Small intestine (tissue), 7 donors: Measurements from ENCODE around the gene EPN2. TPM values are rescaled to one million over a fixed set of nuclear protein-coding genes. Genes with fewer than 3 reads are reported as not detected.

ENCODE experiments used
- DNase-seq, 2 donors: peaks; one replicate each; pipeline versions ENCODE4 v3.0.0 to v3.0.0-alpha.2; 2013
- FAIRE-seq: peaks from 2 replicates; lab custom pipeline; 2012; peaks lifted over from hg19 to GRCh38; lab: Jason Lieb, UNC
- H3K27ac ChIP-seq, 3 donors: one replicate each; pipeline ENCODE4 v1.5.1; 2013; ENCODE audit warnings: low read length in 2 of 3, mild to moderate bottlenecking in 2 of 3, control low read depth in 1 of 3, inconsistent platforms in 1 of 3, low read depth in 1 of 3, moderate library complexity in 1 of 3
- H3K27me3 ChIP-seq, 3 donors: one replicate each; pipeline ENCODE4 v1.6.1; 2013; ENCODE audit warnings: low read length in 3 of 3, inconsistent platforms in 1 of 3; ENCODE audit not compliant: control insufficient read depth in 3 of 3, insufficient read depth in 3 of 3
- H3K36me3 ChIP-seq, 3 donors: one replicate each; pipeline ENCODE4 v1.6.1; 2013; ENCODE audit warnings: low read length in 3 of 3, inconsistent platforms in 1 of 3, low read depth in 1 of 3, mild to moderate bottlenecking in 1 of 3, moderate library complexity in 1 of 3; ENCODE audit not compliant: control insufficient read depth in 3 of 3, insufficient read depth in 2 of 3
- H3K4me1 ChIP-seq, 3 donors: one replicate each; pipeline ENCODE4 v1.6.1; 2013; ENCODE audit warnings: low read length in 2 of 3, inconsistent platforms in 1 of 3, low read depth in 1 of 3, mild to moderate bottlenecking in 1 of 3, moderate library complexity in 1 of 3; ENCODE audit not compliant: control insufficient read depth in 3 of 3, insufficient read depth in 2 of 3
- H3K4me3 ChIP-seq, 3 donors: one replicate each; pipeline ENCODE4 v1.5.1; 2013; ENCODE audit warnings: low read length in 3 of 3, control low read depth in 1 of 3, inconsistent platforms in 1 of 3, low read depth in 1 of 3, mild to moderate bottlenecking in 1 of 3, moderate library complexity in 1 of 3
- H3K9me3 ChIP-seq, 2 donors: one replicate each; pipeline ENCODE4 v1.6.1; 2013; ENCODE audit warnings: low read depth in 1 of 2, low read length in 1 of 2; ENCODE audit not compliant: control insufficient read depth in 2 of 2, insufficient read depth in 1 of 2
- WGBS, 3 donors: extraction: QIAGEN DNeasy Blood & Tissue Kit; methylation state at CpG; one replicate each; pipeline ENCODE4 v1.1.7; 2013; 5-methylcytosine and 5-hydroxymethylcytosine counted together
- polyA plus RNA-seq, 4 donors: library from polyadenylated mRNA; stranded (reverse) in 3 of 4; unstranded in 1 of 4; fragments of 200-250 nt in 3 of 4; fragments of 120-200 nt in 1 of 4; gene quantifications; one replicate each; pipeline versions ENCODE4 v1.2.1 to v1.2.3, GENCODE V29; 2013
- donor health status: healthy with polysubstance abuse.
- donor health status: control.
- donor health status: control.
- donor health status: Bipolar disorder and iron deficiency.
- donor health status: healthy.

Gene EPN2
- polyA plus RNA-seq, 4 donors: 4.2 to 23.7 (median 10.0) TPM

GRCh38 chr17:19380481-19381301 lies 143.5 kb downstream of the EPN2 start:
- no peaks in the 10 kb centered on the region for H3K27me3 ChIP-seq
- H3K4me3 ChIP-seq: no peak overlapping the region
- FAIRE-seq (no peak), DNase-seq (no peak)
- WGBS, 3 donors: 90 to 94% (median 94%) methylated on average over 29 of the region's 29 CpGs
- H3K27ac ChIP-seq: no peak overlapping the region
- H3K9me3 ChIP-seq: no peaks in the 10 kb centered on the region
- H3K4me1 ChIP-seq: peaks cover 0 to 30% (median 7%) of the 10 kb centered on the region in 3 donors
- H3K36me3 ChIP-seq: peaks cover 4 to 58% (median 12%) of the 10 kb centered on the region in 3 donors

GRCh38 chr17:19381361-19381740 lies 144.2 kb downstream of the EPN2 start:
- peaks cover 0 to 30% (median 7%) of the 10 kb centered on the region in 3 donors for H3K4me1 ChIP-seq
- DNase-seq: no peak
- FAIRE-seq: no peak
- no peaks in the 10 kb centered on the region for H3K27me3 ChIP-seq
- 91 to 94% (median 92%) methylated on average over 7 of the region's 7 CpGs for WGBS, 3 donors
- no peaks in the 10 kb centered on the region for H3K9me3 ChIP-seq
- peaks cover 4 to 65% (median 12%) of the 10 kb centered on the region in 3 donors for H3K36me3 ChIP-seq
- no peak overlapping the region for H3K27ac ChIP-seq
- no peak overlapping the region for H3K4me3 ChIP-seq

GRCh38 chr17:19381741-19382444 lies 144.7 kb downstream of the EPN2 start:
- Histone ChIP-seq H3K9me3 (no peaks in the 10 kb centered on the region), H3K27me3 (no peaks in the 10 kb centered on the region), H3K4me1 (peaks cover 0 to 31% (median 5%) of the 10 kb centered on the region in 3 donors), H3K27ac (no peak overlapping the region), H3K36me3 (peaks cover 4 to 68% (median 12%) of the 10 kb centered on the region in 3 donors), H3K4me3 (no peak overlapping the region)
- DNase-seq (no peak), FAIRE-seq (no peak)
- 92 to 96% (median 95%) methylated on average over 25 to 31 of the region's 31 CpGs for WGBS, 3 donors

GRCh38 chr17:19382531-19383444 lies 145.6 kb downstream of the EPN2 start:
- WGBS, 3 donors: 80 to 90% (median 88%) methylated on average over 13 of the region's 13 CpGs
- Histone ChIP-seq H3K9me3 (no peaks in the 10 kb centered on the region), H3K4me1 (peaks cover 6 to 36% (median 7%) of the 10 kb centered on the region in 3 donors), H3K4me3 (no peak overlapping the region), H3K36me3 (peaks cover 4 to 68% (median 12%) of the 10 kb centered on the region in 3 donors), H3K27ac (no peak overlapping the region), H3K27me3 (no peaks in the 10 kb centered on the region)
- FAIRE-seq (no peak), DNase-seq (no peak)

- H3K36me3 ChIP-seq: peaks cover 4 to 72% (median 12%) of the 10 kb centered on the region in 3 donors
- no peaks in the 10 kb centered on the region for H3K9me3 ChIP-seq
- DNase-seq (no peak), FAIRE-seq (no peak)
- no peak overlapping the region for H3K4me3 ChIP-seq
- peak overlapping the region in 2 of 3 donors; percentile 59 to 82 for H3K27ac ChIP-seq
- H3K4me1 ChIP-seq: peaks cover 8 to 47% (median 15%) of the 10 kb centered on the region in 3 donors
- WGBS, 3 donors: 74 to 90% (median 86%) methylated on average over 6 of the region's 6 CpGs
- H3K27me3 ChIP-seq: no peaks in the 10 kb centered on the region
Measured at GRCh38 chr17:19383681-19384470, 146.7 kb downstream of the EPN2 start.

- Histone ChIP-seq H3K27me3 (no peaks in the 10 kb centered on the region), H3K4me3 (peak overlapping the region in 1 of 3 donors; percentile 54), H3K4me1 (peaks cover 8 to 54% (median 12%) of the 10 kb centered on the region in 3 donors), H3K36me3 (peaks cover 4 to 69% (median 12%) of the 10 kb centered on the region in 3 donors), H3K9me3 (no peaks in the 10 kb centered on the region), H3K27ac (peak overlapping the region; percentile 12 to 88 (median 82))
- FAIRE-seq: no peak
- DNase-seq: peak in 1 of 2 donors; percentile 63
- 46 to 57% (median 50%) methylated on average over 16 of the region's 16 CpGs for WGBS, 3 donors
Measured at GRCh38 chr17:19384723-19385391, 147.7 kb downstream of the EPN2 start.

- peak overlapping the region in 2 of 3 donors; percentile 82 to 88 for H3K27ac ChIP-seq
- peak overlapping the region in 1 of 3 donors; percentile 54 for H3K4me3 ChIP-seq
- peaks cover 4 to 65% (median 12%) of the 10 kb centered on the region in 3 donors for H3K36me3 ChIP-seq
- no peaks in the 10 kb centered on the region for H3K9me3 ChIP-seq
- 59 to 69% (median 62%) methylated on average over 9 of the region's 9 CpGs for WGBS, 3 donors
- no peaks in the 10 kb centered on the region for H3K27me3 ChIP-seq
- DNase-seq: no peak
- peaks cover 8 to 54% (median 12%) of the 10 kb centered on the region in 3 donors for H3K4me1 ChIP-seq
- no peak for FAIRE-seq
Measured at GRCh38 chr17:19385521-19385983, 148.4 kb downstream of the EPN2 start.
